A549 treated with Mapracorat at 1 μM for 4 hours (cell line): ENCODE data around the gene RPUSD2. TPM values are rescaled to one million over a fixed set of nuclear protein-coding genes. Genes with fewer than 3 reads are reported as not detected.

Experiments used
- total RNA-seq: library from RNA; stranded (reverse); fragments of 200-300 nt; extraction: Qiagen RNA extraction; gene quantifications from 5 replicates; pipeline ENCODE4 v1.2.3, GENCODE V29; 2022

RPUSD2 gene, protein sequence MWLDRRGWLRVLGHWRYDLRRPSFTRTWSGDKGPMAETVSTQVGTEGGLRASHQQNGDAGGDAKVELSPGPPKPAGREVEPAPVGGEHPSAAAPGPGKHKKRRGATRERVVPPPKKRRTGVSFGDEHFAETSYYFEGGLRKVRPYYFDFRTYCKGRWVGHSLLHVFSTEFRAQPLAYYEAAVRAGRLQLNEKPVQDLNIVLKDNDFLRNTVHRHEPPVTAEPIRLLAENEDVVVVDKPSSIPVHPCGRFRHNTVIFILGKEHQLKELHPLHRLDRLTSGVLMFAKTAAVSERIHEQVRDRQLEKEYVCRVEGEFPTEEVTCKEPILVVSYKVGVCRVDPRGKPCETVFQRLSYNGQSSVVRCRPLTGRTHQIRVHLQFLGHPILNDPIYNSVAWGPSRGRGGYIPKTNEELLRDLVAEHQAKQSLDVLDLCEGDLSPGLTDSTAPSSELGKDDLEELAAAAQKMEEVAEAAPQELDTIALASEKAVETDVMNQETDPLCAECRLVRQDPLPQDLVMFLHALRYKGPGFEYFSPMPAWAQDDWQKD
- 13.3 to 15.7 TPM (median 15.3 TPM) in 5 replicates for total RNA-seq

GRCh38 chr15:40569129-40569953 is at the start of gene RPUSD2:
Gene RPUSD2, plus strand, starts transcription at chr15:40569299. Its CDS starts 39 bp downstream, at chr15:40569338.

GRCh38 chr15:40564591-40565332 is 4.3 kb upstream of the RPUSD2 start, which contains the start of gene CCDC32:
Gene CCDC32, minus strand, starts transcription at chr15:40565042. Its CDS starts 2,027 bp downstream, at chr15:40563015.

DNA sequence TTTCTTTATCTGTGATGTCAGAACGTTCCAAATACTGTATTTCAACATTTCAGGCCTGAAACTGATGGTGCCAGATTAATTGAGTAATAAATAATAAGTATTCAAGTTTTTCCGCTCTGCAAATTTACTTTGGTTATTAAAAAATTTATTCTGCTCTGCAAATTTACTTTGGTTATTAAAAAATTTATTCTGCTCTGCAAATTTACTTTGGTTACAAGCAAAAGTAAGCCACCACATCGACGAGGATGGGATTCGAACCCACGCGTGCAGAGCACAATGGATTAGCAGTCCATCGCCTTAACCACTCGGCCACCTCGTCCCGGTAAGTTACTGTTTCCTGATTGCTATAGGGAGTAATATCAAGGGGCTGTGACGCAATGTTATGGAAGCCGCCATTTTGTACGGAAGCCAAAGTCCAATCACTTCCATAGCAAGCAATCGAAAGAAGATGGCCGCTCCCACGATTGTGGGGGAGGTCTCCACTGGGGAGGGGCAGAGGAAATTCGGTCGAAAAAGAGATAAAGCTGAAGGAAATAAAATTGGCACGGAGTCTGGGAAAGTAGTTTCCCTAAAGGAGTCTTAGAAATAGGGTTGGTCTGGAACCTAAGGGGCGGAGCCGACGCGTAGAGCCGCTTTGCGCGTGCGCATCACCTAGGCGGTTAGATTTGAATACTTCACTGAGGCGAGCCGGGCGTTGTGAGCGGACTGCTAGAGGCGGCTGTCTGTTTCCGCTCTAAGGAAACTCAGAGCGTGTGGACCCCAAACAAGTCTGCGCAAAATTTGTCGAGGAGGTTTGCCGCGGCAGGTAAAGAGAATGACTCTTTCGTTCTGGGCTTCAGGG is 24.7 kb downstream of the RPUSD2 start, which contains the start of gene KNL1:
Gene KNL1 (plus strand): TSS at position 662 of the 841 bp plus-strand sequence. CDS start 8,683 bp downstream, outside the sequence.

Other genes starting within 250 kb of the RPUSD2 start
- gene INAFM2, start 245.6 kb upstream of the RPUSD2 start, total RNA-seq = 5.2 to 6.8 TPM (median 6.4 TPM) in 5 replicates
- 17.1 to 25.1 TPM (median 20.2 TPM) in 5 replicates for gene CCDC9B, start 228.4 kb upstream of the RPUSD2 start, total RNA-seq
- gene PHGR1, start 218.3 kb upstream of the RPUSD2 start, total RNA-seq = not detected in 5 replicates
- gene DISP2, start 211.1 kb upstream of the RPUSD2 start, total RNA-seq = 0.64 to 2.6 TPM (median 1.0 TPM) in 5 replicates
- gene KNSTRN, start 186.6 kb upstream of the RPUSD2 start, total RNA-seq = 45.3 to 54.4 TPM (median 51.5 TPM) in 5 replicates
- 10.7 to 14.2 TPM (median 12.5 TPM) in 5 replicates for gene IVD, start 163.5 kb upstream of the RPUSD2 start, total RNA-seq
- gene BAHD1, start 128.3 kb upstream of the RPUSD2 start, total RNA-seq = 10.4 to 12.3 TPM (median 11.6 TPM) in 5 replicates
- gene CHST14, start 98.3 kb upstream of the RPUSD2 start, total RNA-seq = 14.2 to 19.8 TPM (median 18.8 TPM) in 5 replicates
- 11.9 to 17.7 TPM (median 15.5 TPM) in 5 replicates for gene CCDC32, start 4.3 kb upstream of the RPUSD2 start, total RNA-seq
- 5.3 to 7.2 TPM (median 6.8 TPM) in 5 replicates for gene KNL1, start 24.9 kb downstream of the RPUSD2 start, total RNA-seq
- gene RAD51, start 125.9 kb downstream of the RPUSD2 start, total RNA-seq = 17.3 to 21.5 TPM (median 19.4 TPM) in 5 replicates
- 21.8 to 22.8 TPM (median 22.2 TPM) in 5 replicates for gene RMDN3, start 186.0 kb downstream of the RPUSD2 start, total RNA-seq
- 6.7 to 8.7 TPM (median 7.4 TPM) in 5 replicates for gene GCHFR, start 194.8 kb downstream of the RPUSD2 start, total RNA-seq
- 0.07 TPM in 3 of 5 replicates, not detected in the others for gene C15orf62, start 200.7 kb downstream of the RPUSD2 start, total RNA-seq
- gene ZFYVE19, start 237.8 kb downstream of the RPUSD2 start, total RNA-seq = 13.9 to 19.2 TPM (median 17.3 TPM) in 5 replicates
- gene DNAJC17, start 238.2 kb downstream of the RPUSD2 start, total RNA-seq = 18.5 to 28.4 TPM (median 24.0 TPM) in 5 replicates